ENCODE measurements around the gene MTMR11. TPM values are rescaled to one million over a fixed set of nuclear protein-coding genes. Genes with fewer than 3 reads are reported as not detected.
"Not testable (repeated sequence)": the region's sequence is repeated elsewhere in the genome, so short reads cannot be mapped to it uniquely, and the experiment has no call there.

MTMR11 gene
- total and polyA plus RNA-seq, 3 experiments from 2014 or later, result 0.14 to 1.9 (median 1.6) TPM

DNA sequence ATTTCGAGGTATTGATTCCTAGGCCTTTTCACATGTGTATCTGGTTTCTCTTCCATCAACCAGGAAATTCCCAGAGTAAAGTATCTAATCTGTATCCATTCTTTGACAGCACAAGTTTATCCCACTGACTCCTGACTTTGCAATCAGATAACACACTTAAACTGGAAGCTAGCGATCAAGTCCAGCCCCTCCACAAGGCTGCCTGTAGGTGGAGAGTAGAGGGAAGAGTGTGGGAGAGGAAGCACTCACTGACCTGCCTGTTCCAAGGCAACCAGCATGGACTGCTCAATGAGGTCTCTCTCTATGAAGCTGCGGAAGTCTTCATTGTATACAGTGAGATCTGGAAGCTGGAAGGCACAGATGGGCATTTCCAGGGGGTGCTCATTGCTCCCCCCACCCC lies 30.4 kb upstream of the MTMR11 start:
- Mint-ChIP-seq H3K4me1 (peaks cover 4 to 12% (median 6%) of the 10 kb centered on the region in 3 donors), H3K27me3 (no peaks in the 10 kb centered on the region), H3K36me3 (peaks cover 5 to 61% (median 7%) of the 10 kb centered on the region in 3 donors), H3K9me3 (no peaks in the 10 kb centered on the region), H3K4me3 (no peak overlapping the region), H3K27ac (peak overlapping the region in 2 of 8 donors; percentile 18 to 61)
- CTCF ChIA-PET, result interaction anchor here (1.1 kb wide), 1 partner anchor 220 kb away, joined by 3 read pairs; no protein-coding TSS in a partner anchor
- Histone ChIP-seq H3K27ac (ENCODE audit: low read depth, low read length) (no peak overlapping the region), H3K9me3 (ENCODE audit: low read length) (no peaks in the 10 kb centered on the region), H3K4me1 (ENCODE audit: insufficient read depth, low read length) (no peaks in the 10 kb centered on the region), H3K36me3 (ENCODE audit: insufficient read depth, low read length) (peaks cover 18% of the 10 kb centered on the region), H3K4me3 (ENCODE audit: low read length) (no peak overlapping the region), H3K27me3 (ENCODE audit: insufficient read depth, low read length, poor library complexity, severe bottlenecking) (no peaks in the 10 kb centered on the region)
- no peak for DNase-seq
- POLR2A ChIA-PET, result no interaction called here

DNA sequence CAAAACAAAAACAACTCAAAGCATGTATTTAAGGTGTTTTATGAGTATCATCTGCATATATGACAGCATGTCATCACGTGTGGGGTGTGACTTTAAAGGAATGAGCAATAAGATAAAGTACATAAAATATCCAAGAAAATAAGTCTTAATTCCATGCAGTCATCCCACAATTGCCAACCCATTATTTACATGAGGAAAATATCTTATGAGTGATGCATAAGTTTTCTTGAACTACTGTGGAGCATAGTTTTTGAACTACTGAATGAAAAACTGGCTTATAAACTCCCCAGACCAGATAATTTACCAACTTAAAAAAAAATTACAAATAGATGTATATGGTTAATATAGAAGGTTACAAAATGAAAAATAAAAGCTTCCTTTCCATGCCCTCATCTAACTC lies 29.7 kb upstream of the MTMR11 start:
- no peak for DNase-seq
- Mint-ChIP-seq H3K4me3 (no peak overlapping the region), H3K36me3 (peaks cover 5 to 56% (median 7%) of the 10 kb centered on the region in 3 donors), H3K27ac (peak overlapping the region in 1 of 8 donors; percentile 6), H3K9me3 (no peaks in the 10 kb centered on the region), H3K27me3 (no peaks in the 10 kb centered on the region), H3K4me1 (peaks cover 5 to 17% (median 9%) of the 10 kb centered on the region in 3 donors)
- peaks cover 18% of the 10 kb centered on the region for H3K36me3 ChIP-seq (ENCODE audit: insufficient read depth, low read length)
- POLR2A ChIA-PET, result no interaction called here
- H3K4me3 ChIP-seq (ENCODE audit: low read length), result no peak overlapping the region
- H3K4me1 ChIP-seq (ENCODE audit: insufficient read depth, low read length), result no peaks in the 10 kb centered on the region
- CTCF ChIA-PET, result no interaction called here
- H3K9me3 ChIP-seq (ENCODE audit: low read length), result no peaks in the 10 kb centered on the region
- H3K27me3 ChIP-seq (ENCODE audit: insufficient read depth, low read length, poor library complexity, severe bottlenecking), result no peaks in the 10 kb centered on the region
- H3K27ac ChIP-seq (ENCODE audit: low read depth, low read length), result no peak overlapping the region

GRCh38 chr1:149965440-149965839 lies 28.8 kb upstream of the MTMR11 start:
- ChIA-PET CTCF (interaction anchor here (1.9 kb wide), 1 partner anchor 222 kb away, joined by 8 read pairs; no protein-coding TSS in a partner anchor), POLR2A (interaction anchor here (0.7 kb wide), 1 partner anchor 244 kb away, joined by 3 read pairs; no protein-coding TSS in a partner anchor)
- peaks cover 5 to 52% (median 10%) of the 10 kb centered on the region in 3 donors for H3K36me3 Mint-ChIP-seq
- Histone ChIP-seq H3K36me3 (ENCODE audit: insufficient read depth, low read length) (peaks cover 13% of the 10 kb centered on the region), H3K27ac (ENCODE audit: low read depth, low read length) (no peak overlapping the region), H3K27me3 (ENCODE audit: insufficient read depth, low read length, poor library complexity, severe bottlenecking) (no peaks in the 10 kb centered on the region), H3K4me1 (ENCODE audit: insufficient read depth, low read length) (no peaks in the 10 kb centered on the region), H3K9me3 (ENCODE audit: low read length) (no peaks in the 10 kb centered on the region), H3K4me3 (ENCODE audit: low read length) (no peak overlapping the region)
- H3K9me3 Mint-ChIP-seq, result no peaks in the 10 kb centered on the region
- H3K27me3 Mint-ChIP-seq, result no peaks in the 10 kb centered on the region
- DNase-seq, result no peak
- H3K4me1 Mint-ChIP-seq, result peaks cover 5 to 17% (median 9%) of the 10 kb centered on the region in 3 donors
- H3K27ac Mint-ChIP-seq, result peak overlapping the region in 4 of 8 donors; percentile 7 to 71 (median 28)
- H3K4me3 Mint-ChIP-seq, result no peak overlapping the region

- POLR2A ChIA-PET, result no interaction called here
- CTCF ChIA-PET, result interaction anchor here (0.7 to 1.5 kb wide), 3 partner anchors 10 to 75 kb away, joined by 3 to 4 read pairs (median 3); a partner anchor contains a TSS
These were observed 26.7 kb upstream of the MTMR11 start for GRCh38 chr1:149963358-149963757.

GRCh38 chr1:149962736-149963135 lies 26.1 kb upstream of the MTMR11 start:
- CTCF ChIA-PET, result interaction anchor here (0.7 to 3.2 kb wide), 15 partner anchors 9 to 228 kb away, joined by 3 to 37 read pairs (median 4); a partner anchor contains a TSS
- H3K27ac Mint-ChIP-seq, result peak overlapping the region in 4 of 8 donors; percentile 6 to 55 (median 42)

More at GRCh38 chr1:149963358-149963757, 26.7 kb upstream of the MTMR11 start:
- H3K4me3 Mint-ChIP-seq, result no peak overlapping the region
- Histone ChIP-seq H3K4me3 (ENCODE audit: low read length) (no peak overlapping the region), H3K4me1 (ENCODE audit: insufficient read depth, low read length) (no peaks in the 10 kb centered on the region), H3K9me3 (ENCODE audit: low read length) (no peaks in the 10 kb centered on the region), H3K27me3 (ENCODE audit: insufficient read depth, low read length, poor library complexity, severe bottlenecking) (no peaks in the 10 kb centered on the region), H3K27ac (ENCODE audit: low read depth, low read length) (no peak overlapping the region), H3K36me3 (ENCODE audit: insufficient read depth, low read length) (peaks cover 23% of the 10 kb centered on the region)
- peak overlapping the region in 3 of 8 donors; percentile 44 to 77 (median 55) for H3K27ac Mint-ChIP-seq
- peaks cover 5 to 17% (median 9%) of the 10 kb centered on the region in 3 donors for H3K4me1 Mint-ChIP-seq
- DNase-seq, result no peak
- H3K9me3 Mint-ChIP-seq, result no peaks in the 10 kb centered on the region
- no peaks in the 10 kb centered on the region for H3K27me3 Mint-ChIP-seq
- H3K36me3 Mint-ChIP-seq, result peaks cover 14 to 60% (median 16%) of the 10 kb centered on the region in 3 donors

DNA sequence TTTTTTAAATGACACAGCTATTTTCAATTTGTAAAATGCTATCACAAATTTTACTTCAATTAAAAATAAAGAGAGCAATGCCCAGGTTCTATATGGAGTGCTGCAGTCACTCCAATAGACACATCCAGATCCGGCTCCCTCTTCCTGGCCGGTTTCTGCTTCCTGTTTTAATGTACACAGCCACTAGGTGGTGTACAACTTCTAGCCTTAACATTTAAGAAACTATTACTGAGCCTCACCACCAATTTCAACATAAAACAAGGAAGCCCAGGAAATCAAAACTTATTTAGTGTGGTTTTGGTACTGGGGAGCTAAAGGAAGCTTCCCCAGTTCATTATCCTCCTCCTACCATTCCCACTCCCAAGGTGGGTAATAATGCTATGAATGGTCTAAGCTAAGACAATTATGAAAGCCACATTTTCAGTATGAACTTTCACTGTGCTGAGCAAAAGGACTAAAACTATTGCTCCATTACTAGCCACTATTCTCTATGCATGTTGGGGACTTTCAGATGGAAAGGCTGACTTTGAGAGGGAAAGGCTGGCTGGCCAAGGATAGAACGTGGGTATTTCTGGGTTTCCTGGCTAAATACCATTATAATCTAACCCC lies 25.5 kb upstream of the MTMR11 start:
- Mint-ChIP-seq H3K27ac (peak overlapping the region in 6 of 8 donors; percentile 2 to 87 (median 40)), H3K9me3 (no peaks in the 10 kb centered on the region), H3K4me1 (peaks cover 5 to 17% (median 9%) of the 10 kb centered on the region in 3 donors), H3K36me3 (peaks cover 17 to 56% (median 17%) of the 10 kb centered on the region in 3 donors), H3K4me3 (peak overlapping the region in 1 of 7 donors; percentile 36), H3K27me3 (no peaks in the 10 kb centered on the region)
- ChIA-PET CTCF (interaction anchor here (0.8 to 3.2 kb wide), 16 partner anchors 10 to 228 kb away, joined by 3 to 37 read pairs (median 4); no protein-coding TSS in a partner anchor), POLR2A (no interaction called here)
- peak in 4 of 5 donors; percentile 18 to 59 (median 52) for DNase-seq
- Histone ChIP-seq H3K36me3 (ENCODE audit: insufficient read depth, low read length) (peaks cover 27% of the 10 kb centered on the region), H3K9me3 (ENCODE audit: low read length) (no peaks in the 10 kb centered on the region), H3K27me3 (ENCODE audit: insufficient read depth, low read length, poor library complexity, severe bottlenecking) (no peaks in the 10 kb centered on the region), H3K4me3 (ENCODE audit: low read length) (no peak overlapping the region), H3K27ac (ENCODE audit: low read depth, low read length) (no peak overlapping the region), H3K4me1 (ENCODE audit: insufficient read depth, low read length) (no peaks in the 10 kb centered on the region)

More at GRCh38 chr1:149962736-149963135, 26.1 kb upstream of the MTMR11 start:
- POLR2A ChIA-PET, result no interaction called here
- peaks cover 5 to 17% (median 9%) of the 10 kb centered on the region in 3 donors for H3K4me1 Mint-ChIP-seq
- Histone ChIP-seq H3K4me1 (ENCODE audit: insufficient read depth, low read length) (no peaks in the 10 kb centered on the region), H3K4me3 (ENCODE audit: low read length) (no peak overlapping the region), H3K27ac (ENCODE audit: low read depth, low read length) (no peak overlapping the region), H3K9me3 (ENCODE audit: low read length) (no peaks in the 10 kb centered on the region), H3K36me3 (ENCODE audit: insufficient read depth, low read length) (peaks cover 26% of the 10 kb centered on the region), H3K27me3 (ENCODE audit: insufficient read depth, low read length, poor library complexity, severe bottlenecking) (no peaks in the 10 kb centered on the region)
- peaks cover 17 to 60% (median 18%) of the 10 kb centered on the region in 3 donors for H3K36me3 Mint-ChIP-seq
- no peaks in the 10 kb centered on the region for H3K27me3 Mint-ChIP-seq
- no peak overlapping the region for H3K4me3 Mint-ChIP-seq
- H3K9me3 Mint-ChIP-seq, result no peaks in the 10 kb centered on the region
- DNase-seq, result no peak

GRCh38 chr1:149957548-149957947 lies 20.9 kb upstream of the MTMR11 start:
- POLR2A ChIA-PET, result not testable (repeated sequence)
- CTCF ChIA-PET, result interaction anchor here (1.1 to 1.2 kb wide), 2 partner anchors 96 to 229 kb away, joined by 3 read pairs; no protein-coding TSS in a partner anchor

DNA sequence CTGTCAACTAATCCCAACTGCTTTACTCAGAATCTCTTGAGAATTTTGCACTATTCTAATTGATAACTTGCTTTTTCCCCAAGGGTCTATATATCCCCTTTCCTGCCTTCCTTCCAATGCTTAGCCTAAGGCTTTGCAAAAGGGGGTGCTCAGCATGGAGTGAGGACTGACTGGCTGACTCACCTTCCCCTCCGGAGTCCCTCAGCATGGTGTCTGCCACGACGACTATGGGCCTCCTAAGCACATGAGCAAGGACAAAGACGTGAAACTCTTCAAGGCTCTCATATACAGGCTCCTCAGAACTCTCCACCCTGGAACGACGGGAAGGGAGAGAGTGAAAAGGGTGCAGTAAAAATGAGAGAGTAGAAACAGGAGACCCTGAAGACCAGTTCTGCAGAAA lies 13.2 kb upstream of the MTMR11 start:
- Histone ChIP-seq H3K27me3 (ENCODE audit: insufficient read depth, low read length, poor library complexity, severe bottlenecking) (no peaks in the 10 kb centered on the region), H3K36me3 (ENCODE audit: insufficient read depth, low read length) (no peaks in the 10 kb centered on the region), H3K27ac (ENCODE audit: low read depth, low read length) (no peak overlapping the region), H3K4me3 (ENCODE audit: low read length) (no peak overlapping the region), H3K9me3 (ENCODE audit: low read length) (no peaks in the 10 kb centered on the region), H3K4me1 (ENCODE audit: insufficient read depth, low read length) (no peaks in the 10 kb centered on the region)
- CTCF ChIA-PET, result no interaction called here
- POLR2A ChIA-PET, result no interaction called here
- DNase-seq, result no peak
- Mint-ChIP-seq H3K4me3 (no peak overlapping the region), H3K4me1 (no peaks in the 10 kb centered on the region), H3K9me3 (no peaks in the 10 kb centered on the region), H3K27ac (peak overlapping the region in 2 of 8 donors; percentile 23 to 51), H3K27me3 (no peaks in the 10 kb centered on the region), H3K36me3 (peaks cover 0 to 50% (median 10%) of the 10 kb centered on the region in 3 donors)

More at GRCh38 chr1:149957548-149957947, 20.9 kb upstream of the MTMR11 start:
- H3K4me1 ChIP-seq (ENCODE audit: insufficient read depth, low read length); H3K27me3 ChIP-seq (ENCODE audit: insufficient read depth, low read length, poor library complexity, severe bottlenecking); H3K9me3 ChIP-seq (ENCODE audit: low read length); H3K4me3 Mint-ChIP-seq; H3K9me3 Mint-ChIP-seq; DNase-seq; H3K27me3 Mint-ChIP-seq; H3K4me3 ChIP-seq (ENCODE audit: low read length); H3K27ac ChIP-seq (ENCODE audit: low read depth, low read length); H3K27ac Mint-ChIP-seq: not testable (repeated sequence)
- peaks cover 14% of the 10 kb centered on the region for H3K36me3 ChIP-seq (ENCODE audit: insufficient read depth, low read length)
- Mint-ChIP-seq H3K36me3 (peaks cover 13 to 37% (median 15%) of the 10 kb centered on the region in 3 donors), H3K4me1 (peaks cover 5 to 11% (median 7%) of the 10 kb centered on the region in 3 donors)
